NCI-H748 (cell line): ENCODE data around the gene KAT5.
"Not testable (repeated sequence)": the region's sequence is repeated elsewhere in the genome, so short reads cannot be mapped to it uniquely, and the experiment has no call there.

Experiments
- DNase-seq: peaks from one replicate; lab custom pipeline; 2025; ENCODE audit not compliant: unreplicated experiment; lab: John Stamatoyannopoulos, UW

Gene KAT5

GRCh38 chr11:65708451-65708850 is 3.6 kb upstream of the KAT5 start:
- no peak for DNase-seq

- DNase-seq, result no peak
Measured at GRCh38 chr11:65709661-65710060, 2.4 kb upstream of the KAT5 start.

- no peak for DNase-seq
Measured at GRCh38 chr11:65710421-65710820, 1.6 kb upstream of the KAT5 start.

- DNase-seq, result no peak
Measured at GRCh38 chr11:65712633-65713076, 603 bp downstream of the KAT5 start.

DNA sequence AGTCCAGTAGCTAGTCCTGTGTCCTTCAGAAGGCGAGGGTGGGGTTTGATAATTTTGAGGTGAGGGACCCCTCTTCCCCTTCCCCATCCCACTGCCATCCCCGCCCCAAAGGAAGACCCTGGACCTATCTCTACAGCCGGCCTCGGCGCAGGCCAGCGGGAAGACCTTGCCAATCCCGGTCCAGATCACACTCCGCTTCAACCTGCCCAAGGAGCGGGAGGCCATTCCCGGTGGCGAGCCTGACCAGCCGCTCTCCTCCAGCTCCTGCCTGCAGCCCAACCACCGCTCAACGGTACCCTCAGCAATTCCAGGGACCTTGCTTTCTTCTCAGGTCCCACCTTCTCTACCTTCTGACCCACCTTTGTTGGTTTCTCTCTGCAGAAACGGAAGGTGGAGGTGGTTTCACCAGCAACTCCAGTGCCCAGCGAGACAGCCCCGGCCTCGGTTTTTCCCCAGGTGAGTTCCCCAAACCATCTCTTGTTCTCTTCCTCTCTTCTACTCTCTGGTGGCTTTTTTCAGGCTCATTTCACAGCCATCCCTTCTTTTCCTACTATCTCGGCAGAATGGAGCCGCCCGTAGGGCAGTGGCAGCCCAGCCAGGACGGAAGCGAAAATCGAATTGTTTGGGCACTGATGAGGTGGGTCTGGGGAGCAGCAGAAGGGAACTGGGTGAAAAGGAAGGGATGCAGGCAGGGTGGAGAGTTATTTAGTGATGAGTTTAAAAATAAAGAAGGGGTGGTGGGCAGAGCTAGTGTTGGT is 1.3 kb downstream of the KAT5 start:
- no peak for DNase-seq

DNA sequence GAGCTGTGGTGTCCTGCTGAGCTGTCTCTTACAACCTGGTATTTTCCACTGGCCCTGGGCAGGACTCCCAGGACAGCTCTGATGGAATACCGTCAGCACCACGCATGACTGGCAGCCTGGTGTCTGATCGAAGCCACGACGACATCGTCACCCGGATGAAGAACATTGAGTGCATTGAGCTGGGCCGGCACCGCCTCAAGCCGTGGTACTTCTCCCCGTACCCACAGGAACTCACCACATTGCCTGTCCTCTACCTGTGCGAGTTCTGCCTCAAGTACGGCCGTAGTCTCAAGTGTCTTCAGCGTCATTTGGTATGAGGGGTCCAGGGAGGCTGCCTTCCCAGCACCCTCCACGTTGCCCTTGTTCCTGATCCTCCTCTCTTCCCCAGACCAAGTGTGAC is 2.4 kb downstream of the KAT5 start:
- DNase-seq, result no peak

- DNase-seq, result no peak
Measured at GRCh38 chr11:65716302-65716701, 4.2 kb downstream of the KAT5 start.

GRCh38 chr11:65716774-65717405 is 4.8 kb downstream of the KAT5 start:
- no peak for DNase-seq

- DNase-seq, result no peak
Measured at GRCh38 chr11:65717906-65718305, 5.9 kb downstream of the KAT5 start.

DNA sequence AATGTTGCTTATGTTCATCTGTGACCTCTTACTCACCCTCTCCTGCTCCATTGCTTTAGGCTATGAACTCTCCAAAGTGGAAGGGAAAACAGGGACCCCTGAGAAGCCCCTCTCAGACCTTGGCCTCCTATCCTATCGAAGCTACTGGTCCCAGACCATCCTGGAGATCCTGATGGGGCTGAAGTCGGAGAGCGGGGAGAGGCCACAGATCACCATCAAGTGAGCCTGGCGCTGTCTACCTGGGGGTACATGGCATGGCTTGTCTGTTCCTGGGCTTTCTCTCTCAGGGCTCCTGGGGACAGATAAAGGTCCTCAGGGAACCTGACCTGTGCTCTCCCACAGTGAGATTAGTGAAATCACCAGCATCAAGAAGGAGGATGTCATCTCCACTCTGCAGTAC is 6.5 kb downstream of the KAT5 start:
- DNase-seq, result no peak

DNA sequence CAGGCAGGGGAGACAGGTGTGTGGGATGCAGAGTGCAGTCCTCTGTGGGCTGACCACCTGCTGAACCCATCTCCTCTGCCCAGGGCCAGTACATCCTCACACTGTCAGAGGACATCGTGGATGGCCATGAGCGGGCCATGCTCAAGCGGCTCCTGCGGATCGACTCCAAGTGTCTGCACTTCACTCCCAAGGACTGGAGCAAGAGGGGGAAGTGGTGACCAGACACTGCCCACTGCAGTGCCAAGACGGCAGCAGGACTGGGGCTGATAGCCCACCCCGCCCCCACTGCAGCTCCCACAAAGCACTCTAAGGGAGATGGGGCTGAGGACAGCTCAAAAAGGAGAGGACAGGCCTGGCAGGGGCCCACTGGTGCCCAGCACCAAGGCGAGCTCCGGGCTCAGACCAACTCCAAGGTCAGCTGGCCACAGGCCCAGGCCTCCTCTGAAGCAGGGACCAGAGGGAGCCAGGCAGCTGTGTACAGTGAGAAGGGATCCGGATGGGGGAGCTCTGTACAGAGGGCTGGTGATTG is 7.0 kb downstream of the KAT5 start:
- no peak for DNase-seq

DNA sequence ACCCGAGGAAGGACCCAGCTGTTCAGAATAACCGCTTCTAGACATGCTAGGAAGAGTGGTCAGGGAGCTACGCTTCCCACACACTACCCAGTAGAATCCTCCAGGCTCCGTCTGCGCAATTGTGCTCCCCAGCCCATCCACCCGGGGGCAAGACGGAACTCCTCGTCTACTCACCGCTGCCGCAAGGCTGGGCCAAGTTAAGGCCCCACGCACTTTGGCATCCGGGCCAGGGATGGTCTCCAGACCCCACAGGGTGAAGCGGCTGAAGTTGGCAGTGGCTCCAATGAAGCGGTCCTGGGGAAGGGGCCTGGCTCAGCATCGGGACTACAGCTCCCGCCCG is 7.8 kb downstream of the KAT5 start:
- peak; percentile 52 for DNase-seq

- DNase-seq, result peak; percentile 92
Measured at GRCh38 chr11:65720211-65720934, 8.3 kb downstream of the KAT5 start, which contains the start of gene RNASEH2C. RNASEH2C (minus strand) TSS chr11:65720798; CDS start chr11:65720758, 40 bp downstream.

GRCh38 chr11:65722261-65722660 is 10.2 kb downstream of the KAT5 start:
- no peak for DNase-seq

DNA sequence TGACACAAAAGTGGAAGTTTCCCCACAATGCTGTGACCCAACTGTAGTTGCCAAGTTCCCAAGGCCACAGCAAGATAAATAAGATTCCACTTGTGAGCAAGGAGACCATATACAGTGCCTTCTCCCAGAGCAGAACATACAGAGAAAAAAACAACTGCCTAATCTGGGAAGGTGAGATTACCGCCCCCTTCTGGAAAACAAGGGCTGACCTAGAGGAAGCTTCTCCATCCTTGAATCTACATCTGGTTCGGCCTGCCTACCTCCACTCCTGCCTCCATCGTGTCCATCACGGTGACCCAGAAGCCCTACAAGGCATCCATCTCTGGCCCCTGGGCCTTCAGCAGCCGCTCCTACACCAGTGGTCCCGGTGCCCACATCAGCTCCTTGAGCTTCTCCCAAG is 14.6 kb downstream of the KAT5 start:
- no peak for DNase-seq

GRCh38 chr11:65727865-65728264 is 15.8 kb downstream of the KAT5 start:
- DNase-seq, result no peak

DNA sequence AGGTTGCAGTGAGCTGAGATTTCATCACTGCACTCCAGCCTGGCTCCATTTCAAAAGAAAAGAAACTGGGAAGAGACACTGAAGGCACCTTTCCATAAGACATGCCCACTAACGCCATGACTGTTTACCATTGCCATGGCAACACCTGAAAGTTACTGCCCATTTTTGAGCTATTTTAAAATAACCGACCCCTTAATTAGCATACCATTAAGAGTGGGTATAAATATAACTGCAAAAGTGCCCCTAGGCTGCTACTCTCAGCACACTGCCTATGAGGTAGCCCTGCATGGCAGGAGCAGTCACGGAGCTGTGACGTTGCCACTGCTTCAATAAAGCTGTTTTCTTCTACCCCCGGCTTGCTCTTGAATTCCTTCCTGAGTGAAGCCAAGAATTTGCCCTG is 18.4 kb downstream of the KAT5 start:
- peak; percentile 16 for DNase-seq

DNA sequence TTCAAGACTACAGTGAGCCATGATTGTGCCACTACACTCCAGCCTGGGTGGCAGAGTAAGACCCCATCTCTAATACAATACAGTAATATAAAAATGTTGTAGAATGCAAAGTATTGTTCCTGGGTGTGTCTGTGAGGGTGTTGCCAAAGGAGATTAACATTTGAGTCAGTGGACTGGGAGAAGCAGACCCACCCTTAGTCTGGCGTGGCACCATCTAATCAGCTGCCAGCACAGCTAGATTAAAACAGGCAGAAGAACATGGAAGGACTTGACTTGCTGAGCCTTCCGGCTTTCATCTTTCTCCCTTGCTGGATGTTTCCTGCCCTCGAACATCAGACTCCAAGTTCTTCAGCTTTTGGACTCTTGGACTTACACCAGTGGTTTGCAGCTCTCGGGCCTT is 23.1 kb downstream of the KAT5 start:
- DNase-seq, result not testable (repeated sequence)

DNA sequence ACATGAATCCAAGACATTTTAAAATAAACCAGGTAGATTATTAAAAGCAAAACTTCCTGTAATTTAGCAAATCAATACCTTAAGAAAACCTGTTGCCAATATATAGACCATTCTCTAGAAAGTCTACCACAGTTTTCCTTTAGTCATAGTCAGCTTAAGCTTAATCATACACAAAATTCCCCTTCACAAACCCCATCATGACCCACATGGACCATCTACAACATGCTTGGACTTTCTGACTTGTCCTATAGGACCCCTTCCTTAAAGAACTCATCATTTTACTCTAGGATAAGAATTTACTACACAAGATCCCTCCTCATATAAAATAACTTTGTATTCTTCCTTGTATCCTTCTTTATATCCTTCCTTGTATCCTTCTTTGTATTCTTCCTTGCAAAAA is 24.8 kb downstream of the KAT5 start:
- DNase-seq, result no peak

DNA sequence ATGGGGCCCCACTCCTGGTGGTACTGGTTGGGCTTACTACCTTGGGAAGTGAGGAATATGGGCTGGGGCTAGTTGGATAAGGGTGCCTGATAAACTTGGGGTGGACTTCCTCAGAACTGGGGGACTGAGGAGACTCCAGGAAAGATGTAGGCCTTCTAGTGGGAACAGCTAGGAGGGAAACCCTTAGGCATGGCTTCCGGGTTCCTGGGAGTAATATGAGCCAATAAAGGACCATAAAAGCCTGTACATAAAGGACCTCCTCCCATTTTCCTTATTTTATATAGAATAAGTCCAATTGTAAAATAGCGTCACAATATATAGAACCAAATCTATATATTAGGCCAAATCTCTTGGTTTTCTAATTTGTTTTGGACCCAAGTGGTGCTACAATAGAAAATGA is 27.0 kb downstream of the KAT5 start:
- no peak for DNase-seq

- no peak for DNase-seq
Measured at GRCh38 chr11:65741185-65741584, 29.1 kb downstream of the KAT5 start.

DNA sequence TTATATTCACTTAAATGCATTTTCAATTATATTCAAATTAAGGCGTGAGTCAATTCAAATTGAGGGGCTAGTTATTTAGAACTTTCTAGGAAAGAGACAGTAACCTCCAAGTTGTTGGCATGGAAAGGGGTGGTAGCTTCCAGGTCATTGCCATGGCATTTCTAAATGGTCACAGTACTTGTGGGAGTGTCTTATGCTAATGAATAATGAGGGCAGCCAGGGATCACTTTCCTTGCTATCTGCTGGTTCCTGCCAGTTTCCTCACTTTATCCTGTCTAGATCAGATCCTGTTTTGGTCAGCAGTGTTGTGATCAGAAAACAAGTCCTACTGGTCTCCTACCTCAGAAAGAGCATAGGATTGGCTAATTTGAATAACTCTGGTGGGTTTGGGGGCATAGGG is 30.3 kb downstream of the KAT5 start:
- no peak for DNase-seq
